Lower lobe of right lung (tissue), 2 donors: ENCODE results near the gene SBF1. TPM values are rescaled to one million over a fixed set of nuclear protein-coding genes. Genes with fewer than 3 reads are reported as not detected.
A peak's percentile ranks its signal among the peaks of the same experiment; 100 is the strongest.

Experiments
- ATAC-seq, 2 donors: fragments of 200-7000 bp; cut with Tn5 transposase; one replicate each; pipeline ENCODE4 v1.9.1; 2020 to 2022; ENCODE audit warnings: mild to moderate bottlenecking in 2 of 2, moderate library complexity in 2 of 2
- DNase-seq: peaks from one replicate; pipeline ENCODE4 v3.0.0-alpha.2; 2020
- H3K27ac ChIP-seq: fragments of 200-600 bp; one replicate; pipeline ENCODE4 v1.8.0; 2022
- H3K27me3 ChIP-seq: fragments of 200-600 bp; one replicate; pipeline ENCODE4 v1.8.0; 2022; ENCODE audit warnings: low read depth
- H3K36me3 ChIP-seq: fragments of 200-600 bp; one replicate; pipeline ENCODE4 v1.8.0; 2022; ENCODE audit warnings: mild to moderate bottlenecking
- H3K4me1 ChIP-seq: fragments of 200-600 bp; one replicate; pipeline ENCODE4 v1.8.0; 2022
- H3K4me3 ChIP-seq: fragments of 200-600 bp; one replicate; pipeline ENCODE4 v1.8.0; 2022; ENCODE audit warnings: mild to moderate bottlenecking
- H3K9me3 ChIP-seq: fragments of 200-600 bp; one replicate; pipeline ENCODE4 v1.8.0; 2022
- intact Hi-C: fragments of 100-400 bp; cut with DNase I; formaldehyde crosslinking; loops from one replicate; pipeline ENCODE4 v1.11.0; 2022
- total RNA-seq: library from RNA; stranded (reverse); fragmentation: NEBNext Ultra II Directional; extraction: Animal tissue kit (Norgen Biotek cat#: 25700); gene quantifications from one replicate; pipeline ENCODE4 v1.2.1, GENCODE V29; 2021
- TF ChIP-seq, protein P1 (sequence below): fragments of 200-600 bp; IDR thresholded peaks from one replicate; pipeline ENCODE4 v1.8.0; 2022; ENCODE audit warnings: antibody characterized with exemption, mild to moderate bottlenecking
- donor health status: DM: no; HTN: yes; CAD: no; lungs with severe emphysema.

Gene SBF1
- total RNA-seq, 1 donor from 2014 or later, result 59.0 TPM

- Histone ChIP-seq H3K4me3 (no peak overlapping the region), H3K9me3 (no peaks in the 10 kb centered on the region), H3K36me3 (peaks cover 77% of the 10 kb centered on the region), H3K27ac (no peak overlapping the region), H3K27me3 (no peaks in the 10 kb centered on the region), H3K4me1 (peaks cover 25% of the 10 kb centered on the region)
- peak; percentile 38 for DNase-seq
- no peak for ATAC-seq
- TF ChIP-seq, protein P1, sequence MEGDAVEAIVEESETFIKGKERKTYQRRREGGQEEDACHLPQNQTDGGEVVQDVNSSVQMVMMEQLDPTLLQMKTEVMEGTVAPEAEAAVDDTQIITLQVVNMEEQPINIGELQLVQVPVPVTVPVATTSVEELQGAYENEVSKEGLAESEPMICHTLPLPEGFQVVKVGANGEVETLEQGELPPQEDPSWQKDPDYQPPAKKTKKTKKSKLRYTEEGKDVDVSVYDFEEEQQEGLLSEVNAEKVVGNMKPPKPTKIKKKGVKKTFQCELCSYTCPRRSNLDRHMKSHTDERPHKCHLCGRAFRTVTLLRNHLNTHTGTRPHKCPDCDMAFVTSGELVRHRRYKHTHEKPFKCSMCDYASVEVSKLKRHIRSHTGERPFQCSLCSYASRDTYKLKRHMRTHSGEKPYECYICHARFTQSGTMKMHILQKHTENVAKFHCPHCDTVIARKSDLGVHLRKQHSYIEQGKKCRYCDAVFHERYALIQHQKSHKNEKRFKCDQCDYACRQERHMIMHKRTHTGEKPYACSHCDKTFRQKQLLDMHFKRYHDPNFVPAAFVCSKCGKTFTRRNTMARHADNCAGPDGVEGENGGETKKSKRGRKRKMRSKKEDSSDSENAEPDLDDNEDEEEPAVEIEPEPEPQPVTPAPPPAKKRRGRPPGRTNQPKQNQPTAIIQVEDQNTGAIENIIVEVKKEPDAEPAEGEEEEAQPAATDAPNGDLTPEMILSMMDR, result no peak
- intact Hi-C loops, result no loop called here
Measured at GRCh38 chr22:50441428-50441993, 33.3 kb downstream of the SBF1 start.

DNA sequence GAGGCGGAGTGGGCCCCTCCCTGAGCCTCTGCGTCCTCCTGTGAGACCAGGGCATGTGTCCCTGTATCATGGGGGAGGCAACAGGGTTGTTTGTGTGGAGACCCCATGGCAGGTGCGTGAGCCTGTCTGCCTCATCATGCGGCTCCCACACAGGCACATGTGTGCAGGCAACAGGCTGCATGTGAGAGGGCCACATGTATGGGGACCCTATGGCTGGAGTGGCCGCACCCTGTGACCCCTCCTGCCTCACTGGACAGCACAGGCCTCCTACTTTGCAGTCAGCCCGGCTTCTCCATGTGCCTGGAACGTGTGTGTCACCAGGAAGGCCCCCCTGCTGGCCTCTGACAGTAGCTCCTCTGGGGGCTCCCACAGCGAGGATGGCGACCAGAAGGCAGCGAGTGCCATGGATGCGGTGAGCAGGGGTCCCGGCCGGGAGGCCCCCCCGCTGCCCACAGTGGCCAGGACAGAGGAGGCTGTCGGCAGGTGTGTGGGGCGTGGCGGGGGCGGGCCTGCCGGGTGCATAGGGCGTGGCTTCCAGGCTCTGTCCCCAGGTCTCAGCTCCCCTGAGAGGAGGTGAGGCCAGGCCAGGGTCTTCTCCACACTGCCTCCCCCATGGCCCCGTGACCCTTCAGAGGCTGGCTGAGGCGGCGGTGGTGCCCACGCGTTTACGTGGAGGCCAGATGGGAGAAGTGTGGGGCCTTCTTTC is 34.1 kb downstream of the SBF1 start:
- no peak overlapping the region for H3K4me3 ChIP-seq
- H3K27ac ChIP-seq, result no peak overlapping the region
- ATAC-seq (no peak), DNase-seq (peak; percentile 47)
- peaks cover 23% of the 10 kb centered on the region for H3K4me1 ChIP-seq
- intact Hi-C loops, result no loop called here
- TF ChIP-seq, protein P1, result no peak
- no peaks in the 10 kb centered on the region for H3K9me3 ChIP-seq
- H3K36me3 ChIP-seq, result peaks cover 77% of the 10 kb centered on the region
- no peaks in the 10 kb centered on the region for H3K27me3 ChIP-seq

DNA sequence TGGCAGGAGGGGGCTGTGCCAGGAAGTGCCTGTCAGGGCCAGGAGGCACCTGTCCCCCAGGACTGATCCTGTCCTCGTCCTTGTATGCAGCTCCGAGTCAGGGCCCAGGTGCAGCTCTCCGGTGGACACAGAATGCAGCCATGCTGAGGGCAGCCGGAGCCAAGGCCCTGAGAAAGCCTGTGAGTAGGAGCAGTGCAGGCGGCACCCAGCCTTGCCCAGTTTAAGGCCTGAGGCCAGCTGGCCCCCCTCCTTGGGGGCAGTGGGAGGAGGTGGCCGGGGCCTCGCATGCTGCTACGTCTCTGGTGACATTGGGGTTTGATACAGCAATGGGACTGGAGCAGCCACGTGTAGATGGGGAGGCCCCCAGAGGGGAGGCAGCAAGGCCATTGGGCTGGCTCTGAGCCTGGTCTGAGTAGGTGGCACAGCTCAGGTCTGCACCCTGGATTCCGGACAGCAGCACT is 34.9 kb downstream of the SBF1 start:
- peaks cover 78% of the 10 kb centered on the region for H3K36me3 ChIP-seq
- DNase-seq, result peak; percentile 38

GRCh38 chr22:50439314-50439870 is 35.4 kb downstream of the SBF1 start:
- Histone ChIP-seq H3K4me3 (no peak overlapping the region), H3K27me3 (no peaks in the 10 kb centered on the region), H3K36me3 (peaks cover 81% of the 10 kb centered on the region), H3K27ac (no peak overlapping the region), H3K9me3 (no peaks in the 10 kb centered on the region), H3K4me1 (peaks cover 10% of the 10 kb centered on the region)
- peak; percentile 34 for DNase-seq
- no peak for ATAC-seq
- intact Hi-C loops, result no loop called here
- TF ChIP-seq, protein P1, result no peak

More for the DNA sequence above, 34.9 kb downstream of the SBF1 start:
- Histone ChIP-seq H3K27me3 (no peaks in the 10 kb centered on the region), H3K9me3 (no peaks in the 10 kb centered on the region), H3K27ac (no peak overlapping the region), H3K4me3 (no peak overlapping the region), H3K4me1 (peaks cover 16% of the 10 kb centered on the region)
- intact Hi-C loops, result no loop called here
- ATAC-seq, result no peak
- TF ChIP-seq, protein P1, result no peak

GRCh38 chr22:50438305-50439275 is 36.2 kb downstream of the SBF1 start:
- DNase-seq (peak; percentile 43), ATAC-seq (no peak)
- TF ChIP-seq, protein P1, result no peak
- peaks cover 2% of the 10 kb centered on the region for H3K4me1 ChIP-seq
- no peaks in the 10 kb centered on the region for H3K9me3 ChIP-seq
- intact Hi-C loops, result no loop called here
- H3K27ac ChIP-seq, result no peak overlapping the region
- H3K27me3 ChIP-seq, result no peaks in the 10 kb centered on the region
- H3K4me3 ChIP-seq, result no peak overlapping the region
- peaks cover 81% of the 10 kb centered on the region for H3K36me3 ChIP-seq
